ENCODE data around the gene KCNN3.
"Not testable (repeated sequence)": the region's sequence is repeated elsewhere in the genome, so short reads cannot be mapped to it uniquely, and the experiment has no call there.

The KCNN3 gene

DNA sequence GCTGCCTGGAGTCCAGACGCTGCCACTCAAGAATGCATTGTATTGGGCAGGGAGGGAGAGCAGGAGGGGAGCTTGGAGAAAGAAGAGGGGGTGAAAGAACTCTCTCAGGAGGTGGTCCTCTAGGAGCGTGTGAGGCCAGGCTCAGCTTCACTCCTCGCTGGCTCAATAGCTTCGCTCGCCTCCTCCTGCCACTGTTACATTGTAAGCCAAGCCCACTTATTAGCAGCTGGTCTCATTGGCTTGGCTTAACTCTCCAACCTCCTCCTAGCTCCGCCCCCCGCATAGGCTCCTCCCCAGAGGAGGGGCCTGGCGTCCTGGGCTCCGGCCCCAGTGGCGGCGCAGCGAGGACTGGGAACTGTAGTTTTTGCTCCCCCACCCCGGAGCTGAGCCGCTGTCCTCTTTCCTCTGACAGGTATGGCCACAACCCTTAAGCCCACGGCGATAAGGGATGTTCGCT lies at the start of gene KCNN3:
TSS of gene KCNN3 (minus strand) at position 167 of the 457 bp plus-strand sequence. CDS start 317 bp downstream, outside the sequence.
- DNase-seq (ENCODE audit: low read depth, low spot score), result peak; percentile 96

DNA sequence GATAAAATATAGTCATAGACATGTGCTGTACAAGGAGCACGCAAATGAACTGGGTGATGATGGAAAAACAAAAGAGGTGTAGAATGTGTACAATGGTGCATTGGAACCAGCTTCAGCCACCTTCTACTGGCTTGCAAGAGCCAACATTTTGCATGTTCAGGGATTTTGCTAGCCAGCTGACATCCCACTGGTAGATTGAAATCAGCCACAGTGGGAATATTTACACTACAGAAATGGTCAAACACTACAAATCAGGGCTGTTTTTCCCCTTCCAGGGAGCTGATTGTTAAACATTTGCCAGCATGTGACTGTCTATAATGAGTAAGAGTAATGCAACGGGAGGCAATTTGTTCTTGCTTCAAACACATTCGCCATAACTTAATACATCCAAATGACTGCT lies 43.2 kb upstream of the KCNN3 start:
- no peak for DNase-seq (ENCODE audit: low read depth, low spot score)

DNA sequence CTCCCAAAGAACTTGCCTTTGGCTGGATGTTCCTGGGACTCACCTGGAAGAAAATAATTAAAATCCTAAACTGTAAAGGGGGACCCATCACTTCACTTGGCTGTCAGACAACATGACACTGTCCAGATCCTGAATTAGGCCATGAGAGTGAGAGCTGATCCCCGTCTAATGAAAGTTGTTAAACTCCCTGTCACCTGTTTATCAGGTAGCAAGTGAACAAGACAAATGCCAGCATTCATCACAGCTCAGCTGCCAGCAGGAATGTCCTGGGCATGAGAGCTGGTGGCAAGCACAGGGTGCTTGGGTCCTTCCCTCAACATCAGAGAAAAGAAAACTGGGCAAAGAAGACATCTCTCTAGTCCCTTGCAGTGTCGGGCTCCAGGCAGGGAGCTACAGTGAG lies 42.7 kb upstream of the KCNN3 start:
- no peak for DNase-seq (ENCODE audit: low read depth, low spot score)

GRCh38 chr1:154911691-154912550 lies 41.8 kb upstream of the KCNN3 start:
- no peak for DNase-seq (ENCODE audit: low read depth, low spot score)

DNA sequence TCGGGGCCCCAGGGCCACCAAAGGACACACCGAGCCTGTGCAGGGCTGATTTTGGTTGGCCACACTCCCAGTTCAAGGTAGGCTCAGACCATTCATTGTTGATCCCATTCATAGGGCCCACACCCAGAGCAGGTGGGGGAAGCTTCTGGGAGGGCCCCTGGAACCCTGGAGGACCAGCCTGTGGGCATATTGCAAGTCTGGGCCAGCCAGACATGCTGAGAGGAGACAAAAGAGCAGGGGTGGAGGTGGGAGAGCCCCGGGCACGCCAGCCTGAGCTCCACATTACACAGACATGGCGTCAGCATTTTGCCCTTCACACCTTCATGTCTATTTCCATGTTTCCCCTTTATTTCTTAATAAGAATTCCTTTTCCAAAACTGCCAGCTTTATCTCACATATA lies 40.8 kb upstream of the KCNN3 start:
- no peak for DNase-seq (ENCODE audit: low read depth, low spot score)

GRCh38 chr1:154908937-154909336 lies 38.9 kb upstream of the KCNN3 start:
- DNase-seq (ENCODE audit: low read depth, low spot score), result no peak

DNA sequence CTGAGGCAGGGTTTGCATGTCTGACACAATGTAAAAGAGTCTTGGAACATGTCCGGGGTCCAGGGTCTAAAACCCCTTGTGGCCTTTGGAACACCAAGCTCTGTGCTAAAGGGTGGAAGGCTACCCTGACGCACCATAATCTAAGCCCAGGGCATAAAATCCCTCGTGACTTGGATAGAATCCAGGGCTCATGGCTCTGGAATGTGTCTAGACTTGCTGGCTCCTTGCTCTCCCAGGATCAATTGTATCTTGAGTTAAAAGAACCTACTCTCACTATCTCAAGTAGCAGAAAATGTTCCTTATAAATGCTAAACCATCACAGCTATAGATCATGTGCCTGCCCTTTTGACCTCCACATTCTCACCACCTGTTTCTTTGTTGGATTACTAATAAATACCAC lies 38.0 kb upstream of the KCNN3 start:
- DNase-seq (ENCODE audit: low read depth, low spot score), result not testable (repeated sequence)

DNA sequence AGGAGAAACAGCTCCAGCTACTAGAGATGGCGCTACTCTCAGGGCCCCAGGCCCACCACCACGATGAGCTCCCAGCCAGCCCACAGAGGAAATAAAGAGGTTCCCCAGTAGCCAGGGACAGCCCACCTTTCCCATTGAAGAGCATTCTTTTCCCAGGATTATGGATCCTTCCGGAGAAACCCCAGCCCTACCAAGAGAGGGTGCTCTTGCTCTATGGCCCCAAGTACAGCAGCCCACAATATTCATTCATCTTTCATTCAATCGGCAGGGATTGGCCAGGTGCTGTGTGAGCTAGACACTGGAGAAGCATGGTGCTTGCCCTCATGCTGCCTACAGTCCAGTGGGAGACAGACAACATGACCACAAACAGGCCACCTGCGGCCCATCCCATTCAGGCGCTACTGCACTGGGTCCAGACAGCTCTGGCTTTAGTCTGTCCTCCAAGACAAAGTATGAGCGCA lies 36.6 kb upstream of the KCNN3 start:
- DNase-seq (ENCODE audit: low read depth, low spot score), result no peak

DNA sequence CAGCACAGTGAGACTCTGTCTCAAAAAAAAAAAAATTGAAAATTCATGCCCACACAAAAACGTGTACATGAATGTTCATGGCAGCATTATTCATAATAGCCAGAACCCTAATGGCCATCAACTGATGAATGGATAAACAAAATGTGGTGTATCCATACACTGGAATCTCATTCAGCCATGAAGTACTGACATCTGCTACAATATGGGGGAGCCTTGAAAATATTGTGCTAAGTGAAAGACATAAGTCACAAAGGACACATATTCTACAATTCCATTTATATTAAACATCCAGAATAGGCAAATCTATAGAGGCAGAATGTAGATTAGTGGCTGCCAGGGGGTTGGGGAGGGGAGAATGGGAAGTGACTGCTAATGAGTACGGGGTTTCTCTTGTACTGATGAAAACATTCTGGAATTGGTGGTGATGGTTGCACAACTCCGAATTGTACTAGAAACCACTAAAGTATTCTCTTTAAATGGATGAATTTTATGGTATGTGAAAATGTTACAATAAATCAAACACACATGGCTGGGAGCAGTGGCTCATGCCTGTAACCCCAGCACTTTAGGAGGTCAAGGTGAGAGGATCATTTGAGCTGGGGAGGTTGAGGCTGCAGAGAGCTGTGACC lies 33.0 kb upstream of the KCNN3 start:
- DNase-seq (ENCODE audit: low read depth, low spot score), result no peak

GRCh38 chr1:154901591-154901990 lies 31.5 kb upstream of the KCNN3 start:
- DNase-seq (ENCODE audit: low read depth, low spot score), result no peak

DNA sequence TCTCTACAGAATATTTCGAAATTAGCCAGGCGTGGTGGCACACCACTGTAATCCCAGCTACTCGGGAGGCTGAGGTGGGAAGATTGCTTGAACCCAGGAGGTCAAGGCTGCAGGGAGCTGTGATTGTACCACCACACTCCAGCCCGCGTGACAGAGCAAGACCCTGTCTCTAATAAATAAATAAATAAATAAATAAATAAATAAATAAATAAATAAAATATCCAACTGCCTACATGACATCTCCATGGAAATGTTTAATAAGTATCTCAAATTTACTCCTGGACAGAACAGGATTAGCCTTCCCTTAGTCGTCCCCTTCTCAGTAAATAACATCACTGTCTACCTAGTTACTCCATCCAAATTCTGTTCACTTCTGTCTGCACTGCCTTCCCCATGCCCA lies 29.0 kb upstream of the KCNN3 start:
- DNase-seq (ENCODE audit: low read depth, low spot score), result no peak

DNA sequence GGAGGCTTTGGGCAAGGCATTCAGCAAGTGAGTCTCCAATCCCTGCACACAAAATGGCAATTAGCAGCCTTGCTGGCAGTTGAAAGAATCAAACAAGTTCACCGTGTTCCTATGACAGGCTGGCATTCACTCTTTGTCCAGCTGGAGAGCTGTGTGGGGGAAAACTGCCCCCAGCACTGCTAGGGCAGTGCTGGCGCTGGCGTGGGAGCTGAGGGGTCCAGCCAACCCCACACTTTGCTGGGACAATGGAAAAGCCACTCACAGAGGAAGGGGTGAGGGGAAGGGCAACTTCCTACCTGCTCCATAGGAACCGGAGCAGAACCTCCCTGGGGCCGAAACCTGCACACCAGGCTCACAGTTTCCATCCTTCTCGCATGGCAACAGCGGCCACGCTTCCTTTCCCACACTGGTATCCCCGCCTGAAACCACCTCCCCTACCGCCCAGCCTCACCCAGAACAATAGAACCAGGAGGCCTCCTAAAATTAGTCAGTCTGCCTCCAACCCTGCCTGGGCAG lies 26.7 kb upstream of the KCNN3 start:
- no peak for DNase-seq (ENCODE audit: low read depth, low spot score)

GRCh38 chr1:154895798-154896197 lies 25.7 kb upstream of the KCNN3 start:
- no peak for DNase-seq (ENCODE audit: low read depth, low spot score)

GRCh38 chr1:154891452-154891851 lies 21.4 kb upstream of the KCNN3 start:
- no peak for DNase-seq (ENCODE audit: low read depth, low spot score)

DNA sequence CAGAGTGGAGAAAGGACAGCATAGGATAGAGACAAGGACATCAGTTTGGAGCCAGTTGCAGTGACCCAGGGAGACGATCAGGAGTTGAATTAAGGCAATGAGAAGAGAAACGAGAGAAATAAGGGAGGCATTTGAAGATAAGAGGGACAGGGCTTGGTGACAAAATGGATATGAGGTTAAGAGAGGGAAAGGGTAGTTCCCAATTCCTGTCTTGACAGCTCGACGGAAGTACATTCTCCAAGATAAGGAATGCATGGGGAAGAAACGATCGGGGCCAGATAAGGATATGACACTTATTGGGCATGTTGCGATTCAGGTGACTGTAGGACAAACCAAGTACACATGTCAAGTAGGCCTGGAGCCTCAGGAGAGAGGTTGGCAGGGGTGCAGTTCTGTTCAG lies 18.7 kb upstream of the KCNN3 start:
- DNase-seq (ENCODE audit: low read depth, low spot score), result no peak

DNA sequence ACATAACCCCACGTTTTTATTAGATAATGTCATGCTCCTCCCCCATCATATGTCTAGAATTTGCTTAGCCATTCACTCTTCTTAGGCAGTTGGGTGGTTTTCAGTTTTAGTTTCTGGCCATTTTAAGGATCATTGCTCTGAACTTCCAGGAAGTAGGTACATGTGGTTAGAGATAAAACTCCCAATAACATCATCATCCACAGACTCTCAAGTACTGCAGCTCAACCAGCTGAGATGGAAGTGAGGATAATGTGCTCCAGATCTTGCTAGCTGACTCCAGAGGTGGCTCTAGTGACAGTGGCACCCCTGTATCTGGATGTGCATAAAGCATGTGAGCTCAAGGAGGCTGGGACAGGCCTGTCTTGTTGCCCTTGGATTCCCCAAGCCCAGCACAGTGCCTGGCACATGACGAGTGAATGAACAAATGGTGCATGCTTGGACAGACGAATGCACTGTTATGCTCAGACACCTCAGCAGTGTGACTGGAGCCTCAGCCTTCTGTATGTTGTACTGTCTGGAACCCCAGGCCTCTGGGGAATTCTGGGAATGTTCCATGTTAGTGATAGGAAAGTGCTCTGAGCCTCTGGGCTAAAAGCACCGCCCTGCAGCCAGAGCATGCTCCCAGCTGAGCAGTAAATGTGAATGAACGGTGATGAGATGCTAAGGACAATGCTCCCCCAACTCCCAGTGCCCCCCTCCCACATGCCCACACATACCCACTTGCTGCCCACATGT lies 16.4 kb upstream of the KCNN3 start:
- no peak for DNase-seq (ENCODE audit: low read depth, low spot score)

DNA sequence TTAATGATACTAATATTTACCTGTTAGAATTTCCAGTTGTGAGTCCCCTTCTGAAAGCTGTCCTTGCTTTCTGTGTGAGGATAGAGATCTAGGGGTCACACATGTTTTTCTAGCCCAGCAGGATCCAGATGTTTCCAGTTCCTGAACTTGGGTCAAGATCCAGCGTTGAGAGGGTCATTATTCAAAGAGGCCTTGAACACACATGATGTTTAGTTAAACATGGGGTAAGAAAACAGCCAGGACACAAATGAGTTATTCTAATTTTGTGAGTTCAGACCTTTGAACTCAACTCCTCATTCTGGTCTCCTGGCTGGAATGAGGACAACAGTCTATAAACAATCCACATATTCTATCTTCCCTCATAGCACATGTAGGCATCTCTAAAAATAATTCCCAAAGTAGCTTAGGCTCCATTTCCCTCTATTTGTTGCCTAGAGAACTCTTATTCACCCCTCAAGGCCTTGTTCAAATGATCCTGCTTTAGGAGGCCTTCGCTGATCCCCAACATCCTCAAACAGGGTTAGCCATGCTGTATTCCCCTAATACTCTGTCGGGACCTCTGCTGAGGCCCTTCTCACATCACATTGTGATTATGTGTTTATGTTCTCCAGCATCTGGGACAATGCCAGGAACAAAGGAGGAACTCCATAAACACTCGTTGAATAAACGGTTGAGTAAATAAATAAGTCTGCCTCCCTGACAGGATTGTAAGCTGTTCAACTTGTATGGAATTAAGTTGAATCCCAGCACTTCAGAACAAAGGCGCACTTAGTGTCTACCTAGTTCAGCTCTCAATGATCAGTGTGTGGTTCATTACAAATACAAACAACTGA lies 15.0 kb upstream of the KCNN3 start:
- no peak for DNase-seq (ENCODE audit: low read depth, low spot score)

- DNase-seq (ENCODE audit: low read depth, low spot score), result no peak
These were observed 14.1 kb upstream of the KCNN3 start for GRCh38 chr1:154883919-154884868.

- DNase-seq (ENCODE audit: low read depth, low spot score), result peak; percentile 29
These were observed 11.9 kb upstream of the KCNN3 start for GRCh38 chr1:154881820-154882535.

Measured in astrocyte of the hippocampus (primary cell).